Lung (tissue), 12 donors: Measurements from ENCODE around the gene MOK. TPM values are rescaled to one million over a fixed set of nuclear protein-coding genes. Genes with fewer than 3 reads are reported as not detected.
A peak's percentile ranks its signal among the peaks of the same experiment; 100 is the strongest.

ENCODE experiments used
- ATAC-seq: fragments of 200-7000 bp; cut with Tn5 transposase; one replicate; pipeline ENCODE4 v1.9.1; 2020; ENCODE audit warnings: moderate number of reproducible peaks; ENCODE audit not compliant: insufficient read depth, low FRiP score
- DNase-seq, 3 donors: peaks; one replicate each; pipeline ENCODE4 v3.0.0-alpha.2; 2013 to 2017
- H3K27ac ChIP-seq, 2 donors: one replicate each; pipeline ENCODE4 v1.5.1; 2013; ENCODE audit warnings: mild to moderate bottlenecking in 2 of 2, moderate library complexity in 2 of 2, control low read depth in 1 of 2, inconsistent platforms in 1 of 2, low read depth in 1 of 2, low read length in 1 of 2
- H3K27me3 ChIP-seq, 3 donors: one replicate each; pipeline ENCODE4 v1.5.1; 2013; ENCODE audit warnings: low read length in 2 of 3; ENCODE audit not compliant: control insufficient read depth in 3 of 3, insufficient read depth in 3 of 3
- H3K36me3 ChIP-seq, 4 donors: one replicate each; pipeline ENCODE4 v1.5.1; 2013; ENCODE audit warnings: low read length in 4 of 4, mild to moderate bottlenecking in 1 of 4, moderate library complexity in 1 of 4; ENCODE audit not compliant: control insufficient read depth in 4 of 4, insufficient read depth in 4 of 4
- H3K4me1 ChIP-seq, 5 donors: one replicate each; pipeline ENCODE4 v1.5.1; 2013; ENCODE audit warnings: low read length in 5 of 5, mild to moderate bottlenecking in 2 of 5, moderate library complexity in 1 of 5; ENCODE audit not compliant: control insufficient read depth in 5 of 5, insufficient read depth in 5 of 5
- H3K4me3 ChIP-seq: one replicate; pipeline ENCODE4 v1.5.1; 2013; ENCODE audit warnings: mild to moderate bottlenecking, control low read depth, moderate library complexity
- H3K9ac ChIP-seq, 2 donors: one replicate each; pipeline ENCODE4 v1.5.1; 2013; ENCODE audit warnings: low read length in 2 of 2, control low read depth in 1 of 2; ENCODE audit not compliant: insufficient read depth in 1 of 2
- H3K9me3 ChIP-seq, 4 donors: one replicate each; pipeline ENCODE4 v1.5.1; 2013; ENCODE audit warnings: low read length in 3 of 4, mild to moderate bottlenecking in 1 of 4, moderate library complexity in 1 of 4; ENCODE audit not compliant: control insufficient read depth in 4 of 4, insufficient read depth in 3 of 4
- CTCF ChIP-seq: IDR thresholded peaks from 2 replicates; pipeline ENCODE4 v1.5.1; 2012; ENCODE audit warnings: mild to moderate bottlenecking; ENCODE audit errors: control extremely low read depth, extremely low read depth
- WGBS, 2 donors: extraction: QIAGEN DNeasy Blood & Tissue Kit; methylation state at CpG; one replicate each; pipeline ENCODE4 v1.1.7; 2013; 5-methylcytosine and 5-hydroxymethylcytosine counted together
- polyA plus RNA-seq, 2 donors: library from polyadenylated mRNA; stranded (reverse); fragments of 200-250 nt; gene quantifications; one replicate each; pipeline ENCODE4 v1.2.1, GENCODE V29; 2013
- total RNA-seq, 2 donors: library from RNA; depleted of rRNA in 1 of 2; stranded (reverse); fragments of >200 nt in 1 of 2; gene quantifications; one replicate each; pipeline ENCODE4 v1.2.1, GENCODE V29; 2014 to 2021
- donor health status: control.
- donor health status: control.
- donor health status: Bipolar disorder and iron deficiency.
- donor health status: healthy.
- donor health status: DM: yes; HTN: yes; CAD: no.

Gene MOK
- total and polyA plus RNA-seq, 4 donors, result 11.1 to 35.4 (median 25.4) TPM

GRCh38 chr14:102320671-102321455 lies 15.9 kb upstream of the MOK start:
- DNase-seq, result no peak
- peaks cover 3 to 29% (median 7%) of the 10 kb centered on the region in 5 donors for H3K4me1 ChIP-seq
- 94 to 95% methylated on average over 17 of the region's 17 CpGs for WGBS, 2 donors
- H3K9ac ChIP-seq, result peak overlapping the region; percentile 90 to 94
- peak overlapping the region; percentile 82 for H3K4me3 ChIP-seq
- H3K27ac ChIP-seq, result peak overlapping the region; percentile 93 to 97
- no peaks in the 10 kb centered on the region for H3K27me3 ChIP-seq
- no peak for TF ChIP-seq CTCF
- peaks cover 0 to under 1% (median under 1%) of the 10 kb centered on the region in 4 donors for H3K36me3 ChIP-seq
- no peaks in the 10 kb centered on the region for H3K9me3 ChIP-seq
- ATAC-seq, result no peak

DNA sequence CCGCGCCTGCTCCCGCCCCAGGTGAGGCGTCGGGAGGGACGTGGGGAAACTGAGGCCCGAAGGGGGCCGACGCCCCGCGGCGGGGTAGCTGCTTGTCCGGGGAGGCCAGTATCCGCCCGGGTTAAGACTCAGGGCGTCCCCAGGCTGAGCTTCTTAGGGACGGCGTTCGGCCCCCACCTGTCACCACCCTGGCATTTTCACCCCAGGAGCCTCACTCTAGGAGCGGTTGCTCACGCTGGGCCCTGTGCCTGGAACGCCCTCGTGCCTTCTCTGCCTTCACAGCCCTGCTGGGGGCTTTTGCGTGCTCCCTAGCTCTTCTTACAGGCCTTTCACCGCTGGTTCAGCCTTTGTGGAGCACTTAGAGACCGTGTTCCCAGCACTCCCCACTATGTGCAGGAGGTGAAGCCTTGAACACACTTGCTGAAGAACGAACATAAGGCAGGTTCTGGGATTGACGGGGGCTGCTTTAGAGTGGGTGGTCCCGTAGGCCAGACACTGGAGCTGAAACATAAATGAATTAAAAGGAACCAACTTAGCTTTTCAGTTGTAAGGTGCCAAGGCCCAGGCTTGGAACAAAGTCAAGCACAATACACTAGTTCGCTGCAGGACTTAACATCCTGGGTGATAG lies 15.2 kb upstream of the MOK start:
- TF ChIP-seq CTCF, result no peak
- ATAC-seq, result no peak

DNA sequence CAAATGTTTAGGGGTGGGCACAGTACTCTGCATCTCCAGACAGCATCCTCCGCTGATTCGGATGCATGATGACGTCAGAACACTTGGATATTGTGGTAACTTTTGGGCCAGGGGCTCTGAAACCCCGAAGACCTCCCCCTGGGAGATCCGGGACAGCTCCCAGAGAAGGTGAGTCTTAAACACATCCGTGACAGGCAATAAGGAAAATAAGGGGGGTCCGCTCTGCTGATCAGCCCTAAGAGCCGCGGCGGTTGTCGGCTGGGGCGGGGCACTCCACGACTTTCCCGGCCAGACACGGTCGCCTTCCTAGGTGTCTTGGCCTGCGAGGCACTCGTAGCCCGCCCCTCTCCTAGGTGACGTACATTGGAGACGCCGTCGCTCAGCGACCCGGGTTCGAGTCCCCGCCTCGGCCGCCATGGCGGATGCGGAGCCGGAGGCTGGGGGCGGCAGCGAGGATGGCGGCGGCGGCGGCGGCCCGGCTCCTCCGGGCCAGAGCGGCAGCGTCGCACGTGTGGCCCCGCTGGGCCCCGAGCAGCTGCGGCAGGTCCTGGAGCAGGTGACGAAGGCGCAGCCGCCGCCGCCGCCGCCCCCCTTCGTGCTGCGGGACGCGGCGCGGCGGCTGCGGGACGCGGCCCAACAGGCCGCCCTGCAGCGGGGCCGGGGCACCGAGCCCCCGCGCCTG lies 14.5 kb upstream of the MOK start, which contains the start of gene ZNF839:
TSS of gene ZNF839 (plus strand) at position 396 of the 682 bp plus-strand sequence. CDS start at position 416, 20 bp downstream.
- 1% methylated on average over 59 to 71 of the region's 71 CpGs for WGBS, 2 donors
- Histone ChIP-seq H3K9me3 (no peaks in the 10 kb centered on the region), H3K36me3 (no peaks in the 10 kb centered on the region), H3K27ac (peak within 1 kb of the TSS; percentile 93 to 97), H3K4me3 (peak within 1 kb of the TSS; percentile 82), H3K4me1 (peaks cover 3 to 32% (median 7%) of the 10 kb centered on the region in 5 donors), H3K9ac (peak within 1 kb of the TSS; percentile 94 to 100), H3K27me3 (no peaks in the 10 kb centered on the region)
- TF ChIP-seq CTCF, result no peak
- DNase-seq (peak; percentile 94), ATAC-seq (peak; percentile 73)

More for the DNA sequence above, 15.2 kb upstream of the MOK start:
- peak; percentile 46 to 57 (median 56) for DNase-seq
- WGBS, 2 donors, result 5 to 6% methylated on average over 29 to 30 of the region's 30 CpGs
- Histone ChIP-seq H3K9me3 (no peaks in the 10 kb centered on the region), H3K4me3 (peak overlapping the region; percentile 82), H3K36me3 (no peaks in the 10 kb centered on the region), H3K4me1 (peaks cover 3 to 30% (median 7%) of the 10 kb centered on the region in 5 donors), H3K27me3 (no peaks in the 10 kb centered on the region), H3K27ac (peak overlapping the region; percentile 93 to 97), H3K9ac (peak overlapping the region; percentile 90 to 94)
